Measurements from ENCODE around the gene ALDH1A3.

Gene ALDH1A3

GRCh38 chr15:100941536-100941935, 61.9 kb downstream of the ALDH1A3 start:
- no peak overlapping the region for H3K9ac ChIP-seq (ENCODE audit: low read length)
- no peak overlapping the region for H3K4me3 ChIP-seq (ENCODE audit: low read length)
- no peaks in the 10 kb centered on the region for H3K27me3 ChIP-seq (ENCODE audit: control insufficient read depth, insufficient read depth, low read length)
- H3K36me3 ChIP-seq (ENCODE audit: control insufficient read depth, insufficient read depth, low read length) = no peaks in the 10 kb centered on the region
- no peaks in the 10 kb centered on the region for H3K9me3 ChIP-seq (ENCODE audit: control insufficient read depth, low read length)
- H3K4me1 ChIP-seq (ENCODE audit: control insufficient read depth, insufficient read depth, low read length) = no peaks in the 10 kb centered on the region

GRCh38 chr15:100942656-100943425, 63.2 kb downstream of the ALDH1A3 start:
- H3K36me3 ChIP-seq (ENCODE audit: control insufficient read depth, insufficient read depth, low read length) = no peaks in the 10 kb centered on the region
- H3K9me3 ChIP-seq (ENCODE audit: control insufficient read depth, low read length) = no peaks in the 10 kb centered on the region
- H3K9ac ChIP-seq (ENCODE audit: low read length) = no peak overlapping the region
- H3K4me3 ChIP-seq (ENCODE audit: low read length) = no peak overlapping the region
- H3K27me3 ChIP-seq (ENCODE audit: control insufficient read depth, insufficient read depth, low read length) = no peaks in the 10 kb centered on the region
- no peaks in the 10 kb centered on the region for H3K4me1 ChIP-seq (ENCODE audit: control insufficient read depth, insufficient read depth, low read length)

DNA sequence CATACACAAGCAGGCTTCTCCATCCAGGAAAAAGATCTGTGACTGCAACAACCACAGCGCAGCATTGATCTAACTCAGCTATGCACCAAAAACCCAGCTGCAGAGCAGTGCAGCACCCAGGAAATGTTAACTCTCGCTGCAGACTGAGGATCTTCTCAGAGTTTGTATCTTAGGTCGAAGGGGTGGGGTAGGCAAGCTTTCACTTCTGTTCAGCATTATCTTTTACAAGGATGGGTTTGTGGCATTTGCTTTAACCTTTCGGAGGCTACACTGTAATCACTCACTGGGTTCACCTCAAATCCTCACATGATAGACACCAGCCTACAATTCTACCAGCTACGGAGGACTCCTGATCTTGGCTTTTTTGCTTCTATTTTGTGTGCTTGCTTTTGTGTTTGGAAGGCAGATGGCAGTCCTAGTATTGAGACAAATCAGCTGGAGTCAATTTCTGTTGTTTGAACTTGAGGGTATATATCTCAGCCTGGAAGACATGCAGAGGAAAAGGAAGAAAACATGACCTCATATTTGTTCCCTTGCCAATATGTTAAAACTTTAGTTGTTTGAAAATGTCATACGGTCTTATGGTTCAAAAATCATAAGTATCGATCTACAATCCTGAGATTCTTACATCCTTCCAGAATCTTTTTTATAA, 64.7 kb downstream of the ALDH1A3 start:
- Histone ChIP-seq H3K4me1 (ENCODE audit: control insufficient read depth, insufficient read depth, low read length) (no peaks in the 10 kb centered on the region), H3K27me3 (ENCODE audit: control insufficient read depth, insufficient read depth, low read length) (no peaks in the 10 kb centered on the region), H3K9ac (ENCODE audit: low read length) (no peak overlapping the region), H3K36me3 (ENCODE audit: control insufficient read depth, insufficient read depth, low read length) (no peaks in the 10 kb centered on the region), H3K4me3 (ENCODE audit: low read length) (no peak overlapping the region), H3K9me3 (ENCODE audit: control insufficient read depth, low read length) (no peaks in the 10 kb centered on the region)

- Histone ChIP-seq H3K9ac (ENCODE audit: low read length) (no peak overlapping the region), H3K9me3 (ENCODE audit: control insufficient read depth, low read length) (no peaks in the 10 kb centered on the region), H3K4me1 (ENCODE audit: control insufficient read depth, insufficient read depth, low read length) (no peaks in the 10 kb centered on the region), H3K27me3 (ENCODE audit: control insufficient read depth, insufficient read depth, low read length) (no peaks in the 10 kb centered on the region), H3K36me3 (ENCODE audit: control insufficient read depth, insufficient read depth, low read length) (no peaks in the 10 kb centered on the region), H3K4me3 (ENCODE audit: low read length) (no peak overlapping the region)
Measured at GRCh38 chr15:100944986-100945385, 65.4 kb downstream of the ALDH1A3 start.

DNA sequence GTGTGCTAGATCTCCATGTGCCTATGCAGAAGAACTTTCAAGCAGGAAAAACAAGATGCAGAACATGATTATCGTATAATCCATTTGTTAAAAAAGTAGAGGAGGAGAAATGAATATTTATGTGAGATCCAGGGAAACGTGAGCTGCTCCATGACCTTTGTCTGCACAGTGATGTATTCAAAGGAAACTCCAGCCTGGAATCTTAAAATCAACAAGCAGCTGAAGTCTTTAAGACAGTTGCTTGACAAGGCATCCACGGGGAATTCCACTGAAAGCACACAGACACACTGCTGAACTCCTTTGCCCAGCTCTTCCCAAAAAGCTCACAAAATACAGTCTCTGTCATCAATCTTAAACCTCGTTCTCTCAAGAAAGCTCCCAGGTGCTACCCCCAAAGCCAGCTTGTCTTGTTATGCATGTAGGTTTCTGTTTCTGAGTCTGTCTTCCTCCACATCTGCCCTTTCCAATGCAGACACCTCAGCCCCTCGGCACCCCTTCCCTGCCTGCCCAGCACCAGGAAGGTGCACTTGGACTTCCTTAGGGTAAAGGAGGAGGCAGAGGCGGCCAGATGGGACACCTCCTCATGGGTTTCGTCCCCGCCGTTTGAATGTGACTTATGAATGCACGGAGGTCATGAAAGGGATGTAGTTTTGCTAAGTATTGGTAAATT, 68.3 kb downstream of the ALDH1A3 start:
- no peak overlapping the region for H3K4me3 ChIP-seq (ENCODE audit: low read length)
- H3K9me3 ChIP-seq (ENCODE audit: control insufficient read depth, low read length) = no peaks in the 10 kb centered on the region
- H3K9ac ChIP-seq (ENCODE audit: low read length) = no peak overlapping the region
- H3K4me1 ChIP-seq (ENCODE audit: control insufficient read depth, insufficient read depth, low read length) = no peaks in the 10 kb centered on the region
- H3K36me3 ChIP-seq (ENCODE audit: control insufficient read depth, insufficient read depth, low read length) = no peaks in the 10 kb centered on the region
- H3K27me3 ChIP-seq (ENCODE audit: control insufficient read depth, insufficient read depth, low read length) = no peaks in the 10 kb centered on the region

- no peaks in the 10 kb centered on the region for H3K9me3 ChIP-seq (ENCODE audit: control insufficient read depth, low read length)
- H3K36me3 ChIP-seq (ENCODE audit: control insufficient read depth, insufficient read depth, low read length) = no peaks in the 10 kb centered on the region
- no peak overlapping the region for H3K4me3 ChIP-seq (ENCODE audit: low read length)
Measured at GRCh38 chr15:100948430-100948762, 68.8 kb downstream of the ALDH1A3 start.

GRCh38 chr15:100949691-100950090, 70.1 kb downstream of the ALDH1A3 start:
- H3K27me3 ChIP-seq (ENCODE audit: control insufficient read depth, insufficient read depth, low read length) = no peaks in the 10 kb centered on the region
- no peaks in the 10 kb centered on the region for H3K9me3 ChIP-seq (ENCODE audit: control insufficient read depth, low read length)
- H3K4me1 ChIP-seq (ENCODE audit: control insufficient read depth, insufficient read depth, low read length) = no peaks in the 10 kb centered on the region
- H3K4me3 ChIP-seq (ENCODE audit: low read length) = no peak overlapping the region
- H3K9ac ChIP-seq (ENCODE audit: low read length) = no peak overlapping the region
- no peaks in the 10 kb centered on the region for H3K36me3 ChIP-seq (ENCODE audit: control insufficient read depth, insufficient read depth, low read length)

More at GRCh38 chr15:100948430-100948762, 68.8 kb downstream of the ALDH1A3 start:
- Histone ChIP-seq H3K9ac (ENCODE audit: low read length) (no peak overlapping the region), H3K4me1 (ENCODE audit: control insufficient read depth, insufficient read depth, low read length) (no peaks in the 10 kb centered on the region), H3K27me3 (ENCODE audit: control insufficient read depth, insufficient read depth, low read length) (no peaks in the 10 kb centered on the region)

DNA sequence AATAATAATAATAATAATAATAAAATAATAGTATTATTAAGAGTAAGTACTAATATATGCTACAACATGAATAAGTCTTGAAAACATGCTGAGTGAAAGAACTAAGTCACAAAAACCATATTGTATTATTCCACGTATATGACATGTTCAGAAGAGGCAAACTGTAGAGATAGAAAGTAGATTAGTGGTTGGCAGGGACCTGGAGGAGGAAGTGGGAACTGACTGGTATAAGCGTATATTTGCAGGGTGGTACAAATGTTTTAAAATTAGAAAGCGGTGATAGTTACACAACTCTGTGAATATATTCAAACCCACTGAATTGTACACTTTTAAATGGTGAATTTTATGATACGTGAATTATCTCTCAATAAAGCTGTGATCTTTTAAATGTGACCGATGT, 72.3 kb downstream of the ALDH1A3 start:
- H3K4me3 ChIP-seq (ENCODE audit: low read length) = no peak overlapping the region
- H3K9ac ChIP-seq (ENCODE audit: low read length) = no peak overlapping the region
- H3K4me1 ChIP-seq (ENCODE audit: control insufficient read depth, insufficient read depth, low read length) = no peaks in the 10 kb centered on the region
- no peaks in the 10 kb centered on the region for H3K9me3 ChIP-seq (ENCODE audit: control insufficient read depth, low read length)
- no peaks in the 10 kb centered on the region for H3K27me3 ChIP-seq (ENCODE audit: control insufficient read depth, insufficient read depth, low read length)
- H3K36me3 ChIP-seq (ENCODE audit: control insufficient read depth, insufficient read depth, low read length) = no peaks in the 10 kb centered on the region

- H3K9me3 ChIP-seq (ENCODE audit: control insufficient read depth, low read length) = no peaks in the 10 kb centered on the region
- H3K36me3 ChIP-seq (ENCODE audit: control insufficient read depth, insufficient read depth, low read length) = no peaks in the 10 kb centered on the region
- H3K4me1 ChIP-seq (ENCODE audit: control insufficient read depth, insufficient read depth, low read length) = no peaks in the 10 kb centered on the region
- H3K27me3 ChIP-seq (ENCODE audit: control insufficient read depth, insufficient read depth, low read length) = no peaks in the 10 kb centered on the region
- H3K9ac ChIP-seq (ENCODE audit: low read length) = no peak overlapping the region
- no peak overlapping the region for H3K4me3 ChIP-seq (ENCODE audit: low read length)
Measured at GRCh38 chr15:100952566-100952965, 72.9 kb downstream of the ALDH1A3 start.

DNA sequence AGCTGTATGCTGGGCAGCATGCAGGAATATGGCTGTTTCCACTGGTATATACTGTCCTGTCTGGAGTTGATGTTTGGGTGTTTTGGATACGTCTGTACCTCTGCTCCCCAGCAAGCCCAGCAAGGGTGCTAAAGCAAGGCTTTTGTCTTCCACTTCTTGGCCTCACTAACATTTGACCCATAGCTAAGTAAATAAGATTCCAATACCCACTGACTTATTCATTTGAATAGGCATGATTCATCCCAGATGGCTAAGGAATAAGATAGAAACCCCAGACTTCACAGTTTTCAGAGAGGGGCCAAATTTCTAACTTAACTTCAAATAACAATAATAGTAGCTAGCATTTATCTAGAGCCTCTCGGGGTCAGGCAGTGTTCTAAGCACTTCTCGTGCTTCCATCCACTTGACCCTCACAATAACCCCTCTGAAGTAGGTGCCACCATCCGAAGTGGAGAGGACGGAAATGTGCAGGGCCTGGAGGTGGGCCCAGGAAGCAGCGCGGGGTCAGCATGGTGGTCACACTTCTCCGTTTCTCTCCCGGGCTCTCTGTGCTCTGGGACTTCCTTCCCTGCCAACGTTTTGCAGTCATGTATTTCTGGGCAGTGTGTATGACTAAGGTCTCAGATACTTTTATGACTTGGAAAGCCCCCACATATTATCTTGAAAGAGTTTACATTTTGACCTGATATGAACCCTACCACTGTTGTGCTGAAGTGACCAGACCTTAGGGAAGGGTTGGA, 78.9 kb downstream of the ALDH1A3 start:
- H3K36me3 ChIP-seq (ENCODE audit: control insufficient read depth, insufficient read depth, low read length) = no peaks in the 10 kb centered on the region
- H3K4me3 ChIP-seq (ENCODE audit: low read length) = no peak overlapping the region
- no peaks in the 10 kb centered on the region for H3K9me3 ChIP-seq (ENCODE audit: control insufficient read depth, low read length)
- no peaks in the 10 kb centered on the region for H3K4me1 ChIP-seq (ENCODE audit: control insufficient read depth, insufficient read depth, low read length)
- no peaks in the 10 kb centered on the region for H3K27me3 ChIP-seq (ENCODE audit: control insufficient read depth, insufficient read depth, low read length)
- no peak overlapping the region for H3K9ac ChIP-seq (ENCODE audit: low read length)

- no peak overlapping the region for H3K9ac ChIP-seq (ENCODE audit: low read length)
- H3K4me3 ChIP-seq (ENCODE audit: low read length) = no peak overlapping the region
- H3K4me1 ChIP-seq (ENCODE audit: control insufficient read depth, insufficient read depth, low read length) = no peaks in the 10 kb centered on the region
- no peaks in the 10 kb centered on the region for H3K9me3 ChIP-seq (ENCODE audit: control insufficient read depth, low read length)
- H3K27me3 ChIP-seq (ENCODE audit: control insufficient read depth, insufficient read depth, low read length) = no peaks in the 10 kb centered on the region
- H3K36me3 ChIP-seq (ENCODE audit: control insufficient read depth, insufficient read depth, low read length) = no peaks in the 10 kb centered on the region
Measured at GRCh38 chr15:100959066-100960050, 79.7 kb downstream of the ALDH1A3 start.

All from mucosa of stomach (tissue), 1 donor.